GM04503 (cell line): ENCODE data around the gene SEMA4D.

Experiments used
- DNase-seq: peaks from one replicate; pipeline ENCODE4 v3.0.0-alpha.2; 2012; ENCODE audit warnings: low read depth

Gene SEMA4D

DNA sequence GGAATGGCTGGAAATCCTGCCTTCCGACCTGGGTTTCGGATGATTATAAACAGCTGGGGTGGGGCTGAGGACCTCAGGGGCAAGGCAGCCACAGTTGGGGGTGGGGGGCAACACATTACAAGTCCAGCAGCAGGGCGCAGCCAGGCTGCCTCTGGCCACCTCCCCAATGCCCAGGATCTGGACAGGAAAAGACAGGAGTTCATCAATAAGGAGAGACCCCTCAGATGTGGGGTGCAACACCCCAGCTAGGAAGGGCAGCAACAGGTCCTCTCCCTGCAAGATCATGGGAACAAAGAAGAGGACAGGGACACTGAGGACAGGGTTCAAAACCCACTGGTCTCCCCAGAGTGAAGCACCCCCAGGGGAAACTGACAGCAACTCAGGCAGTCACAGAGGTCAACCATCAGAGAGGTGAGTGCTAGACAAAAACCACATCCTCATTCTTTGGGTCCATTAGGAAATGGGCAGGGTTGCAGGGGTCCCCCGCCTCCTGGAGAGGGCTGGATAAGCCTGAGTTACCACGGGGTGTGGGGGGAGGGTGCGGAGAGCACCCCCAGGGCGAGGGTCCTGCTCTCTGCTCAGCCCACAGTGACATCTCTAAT, 33.5 kb downstream of the SEMA4D start:
- DNase-seq: no peak

DNA sequence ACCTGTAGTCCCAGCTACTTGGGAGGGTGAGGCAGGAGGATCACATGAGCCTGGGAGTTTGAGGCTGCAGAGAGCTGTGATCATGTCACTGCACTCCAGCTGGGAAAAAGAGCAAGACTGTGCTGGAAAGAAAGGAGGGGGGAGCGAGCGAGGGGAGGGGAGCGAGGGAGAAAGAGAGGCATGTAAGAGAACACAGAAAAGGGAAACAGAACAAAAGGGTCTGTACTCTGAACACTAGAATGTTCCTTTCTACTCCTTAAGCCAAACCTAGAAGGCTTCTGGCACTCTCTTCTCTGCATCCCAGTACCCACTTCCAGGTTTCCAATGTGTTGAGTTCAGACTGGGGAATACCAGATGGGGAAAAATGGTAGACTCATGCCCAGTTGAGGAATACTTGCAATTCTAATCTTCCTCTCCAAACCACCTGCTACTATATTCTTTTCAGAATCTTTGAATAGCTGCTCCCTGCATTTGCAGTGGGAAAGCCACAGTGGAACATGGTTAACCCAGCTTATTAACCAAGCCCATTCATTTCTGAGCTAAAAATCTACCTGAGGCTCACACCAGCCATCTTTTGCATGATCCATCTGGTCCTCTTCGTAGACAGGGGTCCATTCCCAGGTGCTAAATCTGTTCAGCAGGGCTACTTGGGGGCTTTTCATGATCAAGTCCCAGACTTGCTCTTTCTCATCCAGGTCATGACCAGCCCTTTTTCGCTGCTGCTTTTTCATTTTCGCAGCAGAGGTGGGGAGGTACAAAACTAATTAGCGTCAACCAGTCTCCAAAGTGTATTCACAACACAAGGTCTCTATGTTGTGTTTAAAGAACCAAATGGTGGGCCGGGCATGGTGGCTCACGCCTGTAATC, 34.9 kb downstream of the SEMA4D start:
- DNase-seq: no peak

DNA sequence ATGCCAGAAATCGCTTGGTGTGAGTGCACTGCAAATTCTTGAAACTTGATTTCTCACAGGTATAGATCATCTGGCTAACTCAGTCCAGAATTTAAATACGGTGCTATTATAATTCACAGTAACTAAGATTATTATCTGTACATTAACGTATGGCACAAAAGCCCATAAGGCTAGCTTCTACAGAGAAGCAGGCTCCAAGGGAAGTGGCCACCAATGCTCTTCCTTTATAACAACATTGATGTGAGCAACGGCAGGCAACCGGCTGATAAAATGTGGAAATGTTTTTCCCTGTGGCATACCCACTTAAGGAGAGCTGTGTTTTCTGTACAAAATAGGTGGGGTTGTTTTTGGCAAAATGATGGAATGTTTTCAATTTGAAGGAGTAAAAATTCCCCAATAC, 35.7 kb downstream of the SEMA4D start:
- no peak for DNase-seq

DNA sequence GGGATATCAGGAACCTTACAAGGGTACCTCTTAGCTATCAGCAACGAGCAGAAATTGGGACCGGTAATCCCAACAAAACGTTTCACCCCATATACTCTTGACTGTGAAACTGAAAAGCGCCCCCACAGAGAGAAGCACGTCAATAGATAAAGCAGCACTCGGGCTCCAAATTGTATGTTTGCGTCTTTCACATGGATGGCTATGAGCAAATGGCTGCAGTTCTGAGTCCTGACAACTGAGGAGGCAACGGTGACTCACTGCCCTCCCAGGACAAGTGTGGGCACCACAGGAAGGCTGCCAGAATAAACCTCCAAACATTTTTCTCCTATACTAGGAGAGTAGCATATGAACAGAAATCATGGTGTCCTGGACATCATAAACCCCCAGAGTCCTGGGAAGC, 36.6 kb downstream of the SEMA4D start:
- DNase-seq: no peak

DNA sequence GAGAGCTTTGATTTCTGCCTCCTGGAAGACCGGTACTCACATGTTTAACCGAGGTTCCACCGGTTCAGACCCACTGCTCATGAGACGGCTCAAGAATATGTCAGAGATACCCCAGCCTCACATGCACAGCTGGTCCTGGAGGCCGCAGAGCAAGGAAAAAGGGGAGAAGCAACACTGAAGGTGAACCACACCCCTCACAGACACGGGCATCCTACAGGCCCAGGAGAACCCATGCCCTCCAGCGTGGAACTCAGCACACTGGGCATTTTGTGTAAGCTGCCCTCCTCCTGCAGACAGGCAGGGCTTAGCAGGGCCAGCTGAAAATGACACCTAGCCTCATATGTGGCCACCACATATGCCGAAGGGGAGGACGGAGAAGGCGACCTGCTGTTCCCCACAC, 37.4 kb downstream of the SEMA4D start:
- DNase-seq: no peak

DNA sequence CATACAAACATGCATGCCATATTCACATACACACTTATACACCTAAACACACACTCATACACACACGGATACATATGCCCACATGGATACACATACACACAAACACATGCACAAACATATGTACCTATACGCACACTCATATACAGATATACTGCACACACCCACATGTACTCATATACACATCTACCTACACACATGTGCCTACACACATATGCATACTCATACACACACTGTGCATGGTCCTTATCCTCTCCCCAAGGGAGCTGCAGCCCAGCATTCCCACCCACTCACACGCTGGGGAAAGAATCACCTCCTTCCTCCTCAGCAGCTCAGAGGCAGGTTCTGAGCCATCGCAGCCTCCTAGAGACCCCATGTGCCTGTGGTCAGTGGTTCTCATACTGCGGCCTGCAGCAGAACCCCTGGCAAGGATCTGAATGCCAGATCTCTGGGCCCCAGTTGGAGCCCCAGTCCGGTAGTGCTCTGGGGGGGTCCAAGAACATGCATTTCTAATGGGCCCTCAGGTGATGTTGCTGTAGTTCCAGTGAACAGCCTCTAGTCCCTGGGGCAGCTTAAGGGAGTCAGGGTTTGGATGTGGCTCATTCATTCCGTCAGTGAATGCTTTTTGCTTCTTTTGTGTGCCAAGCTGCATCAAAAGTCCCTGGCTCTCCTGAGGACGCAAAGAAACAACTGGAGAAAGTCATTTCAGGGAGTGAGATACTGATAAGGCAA, 39.0 kb downstream of the SEMA4D start:
- no peak for DNase-seq

DNA sequence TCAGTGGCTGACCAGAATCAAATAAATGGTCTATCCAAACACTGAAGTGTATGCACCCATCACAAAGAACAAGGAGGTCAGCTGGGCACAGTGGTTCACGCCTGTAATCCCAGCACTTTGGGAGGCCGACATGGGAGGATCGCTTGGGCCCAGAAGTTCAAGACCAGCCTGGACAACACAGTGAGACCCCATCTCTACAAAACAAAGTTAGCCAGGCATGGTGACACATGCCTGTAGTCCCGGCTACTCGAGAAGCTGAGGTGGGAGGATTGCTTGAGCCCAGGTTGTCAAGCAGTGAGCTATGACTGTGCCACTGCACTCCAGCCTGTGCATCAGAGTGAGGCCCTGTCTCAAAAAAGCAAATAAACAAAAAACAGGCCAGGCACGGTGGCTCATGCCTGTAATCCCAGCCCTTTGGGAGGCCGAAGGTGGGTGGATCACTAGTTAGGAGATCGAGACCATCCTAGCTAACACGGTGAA, 40.5 kb downstream of the SEMA4D start:
- DNase-seq: no peak

DNA sequence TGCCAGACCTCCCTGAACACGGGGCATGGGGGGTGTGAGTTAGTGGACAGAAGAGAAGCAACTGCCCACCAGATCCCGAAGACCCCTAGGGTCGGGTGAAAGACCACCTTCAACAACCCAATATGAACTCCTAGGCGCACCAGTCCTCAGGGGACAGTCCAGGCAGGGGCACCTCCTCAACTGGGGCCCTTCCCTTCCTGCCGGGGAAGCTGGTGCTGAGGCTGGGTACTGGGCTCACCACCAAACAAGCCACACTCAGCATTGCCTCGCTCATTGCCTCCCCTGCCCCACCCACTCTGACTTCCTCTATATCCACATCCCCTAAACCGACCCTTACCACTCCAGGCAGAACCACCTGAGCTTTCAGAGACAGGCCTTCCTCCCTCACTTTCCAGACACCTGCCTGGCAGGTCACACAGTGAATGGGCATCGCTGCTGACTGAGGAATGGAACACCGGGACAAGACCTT, 42.5 kb downstream of the SEMA4D start:
- no peak for DNase-seq

DNA sequence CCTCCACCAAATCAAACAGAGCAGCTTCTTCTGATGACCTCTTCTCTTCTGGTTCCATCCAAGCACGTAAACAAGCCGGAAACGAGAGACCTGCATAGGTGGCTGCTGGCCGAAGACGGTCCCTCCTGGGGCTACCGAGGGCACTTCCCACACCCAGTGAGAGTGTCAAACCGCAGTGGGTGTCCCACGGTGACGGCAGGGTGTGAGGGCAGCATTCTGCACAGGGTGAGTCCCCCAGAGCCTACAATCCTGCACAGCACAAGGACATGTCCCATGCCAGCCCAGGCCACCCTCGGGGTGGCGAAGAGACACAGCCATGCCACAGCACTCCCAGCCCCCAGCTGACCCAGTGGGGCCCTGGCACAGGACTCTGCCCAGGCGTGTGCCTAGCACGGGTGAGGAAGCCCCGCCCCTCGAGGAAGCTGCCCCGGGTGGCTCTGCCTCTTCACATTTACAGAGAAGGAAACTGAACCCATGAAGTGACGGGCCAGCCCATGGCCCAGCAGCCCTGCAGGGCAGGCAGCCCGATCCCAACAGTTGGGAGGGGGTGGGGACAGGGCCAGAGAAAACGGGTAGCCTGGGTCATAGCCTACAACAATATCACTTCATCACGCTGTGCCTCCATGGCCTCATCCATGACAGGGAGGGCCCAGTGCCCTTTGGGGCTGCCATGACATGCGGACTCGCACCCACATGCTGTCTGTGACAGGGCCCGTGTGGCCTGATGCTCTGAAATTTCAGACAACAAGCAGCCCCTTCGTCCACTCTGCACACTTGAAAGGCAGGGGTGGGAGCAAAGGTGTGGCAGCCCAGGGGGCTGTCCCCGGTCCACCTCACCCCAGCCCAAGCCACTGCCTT, 43.2 kb downstream of the SEMA4D start:
- DNase-seq: no peak

DNA sequence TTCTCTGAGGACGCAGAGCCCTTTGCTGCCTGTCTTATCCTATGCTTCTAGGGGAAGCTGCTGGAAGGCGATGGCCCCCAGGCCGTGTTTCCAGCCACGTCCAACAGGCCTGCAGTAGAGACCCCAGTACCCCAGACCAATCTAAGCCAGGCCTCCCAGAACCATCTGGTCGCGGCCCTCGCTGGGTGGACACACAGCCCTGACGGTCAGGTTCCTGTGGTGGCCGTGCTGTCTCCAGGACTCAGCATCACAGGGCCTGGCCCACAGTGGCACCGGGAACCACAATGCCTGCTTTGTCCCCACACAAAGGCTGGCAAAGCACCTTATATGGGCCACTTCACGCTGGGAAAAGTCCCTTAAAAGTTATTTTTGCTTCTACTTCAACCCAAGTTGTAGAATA, 44.5 kb downstream of the SEMA4D start:
- no peak for DNase-seq

DNA sequence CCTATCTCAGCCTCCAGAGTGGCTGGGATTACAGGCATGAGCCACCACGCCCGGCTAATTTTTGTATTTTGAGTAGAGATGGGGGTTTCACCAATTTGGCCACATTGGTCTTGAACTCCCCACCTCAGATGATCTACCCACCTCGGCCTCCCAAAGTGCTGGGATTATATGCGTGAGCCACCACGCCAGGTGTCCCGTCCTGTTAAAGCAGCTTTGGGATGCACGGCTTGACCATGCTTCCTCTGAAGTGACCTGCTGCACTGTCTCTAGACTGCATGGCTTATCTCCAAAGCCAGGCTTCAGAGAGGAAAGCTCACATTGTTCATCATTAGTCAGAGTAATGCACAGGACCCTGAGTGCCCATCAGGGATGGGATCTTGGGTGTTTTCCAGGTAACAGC, 45.4 kb downstream of the SEMA4D start:
- DNase-seq: no peak

DNA sequence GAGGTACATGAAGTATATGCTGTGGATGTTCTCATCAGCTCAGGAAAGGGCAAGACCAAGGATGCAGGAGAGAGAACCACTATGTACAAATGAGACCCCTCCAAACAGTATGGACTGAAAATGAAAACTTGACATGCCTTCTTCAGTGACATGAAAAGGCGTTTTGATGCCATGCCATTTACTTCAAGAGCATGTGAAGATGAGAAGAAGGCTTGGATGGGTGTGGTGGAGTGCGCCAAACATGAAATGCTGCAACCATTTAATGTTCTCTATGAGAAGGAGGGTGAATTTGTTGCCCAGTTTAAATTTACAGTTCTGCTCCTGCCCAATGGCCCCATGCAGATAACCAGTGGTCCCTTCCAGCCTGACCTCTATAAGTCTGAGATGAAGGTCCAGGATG, 47.7 kb downstream of the SEMA4D start:
- no peak for DNase-seq

DNA sequence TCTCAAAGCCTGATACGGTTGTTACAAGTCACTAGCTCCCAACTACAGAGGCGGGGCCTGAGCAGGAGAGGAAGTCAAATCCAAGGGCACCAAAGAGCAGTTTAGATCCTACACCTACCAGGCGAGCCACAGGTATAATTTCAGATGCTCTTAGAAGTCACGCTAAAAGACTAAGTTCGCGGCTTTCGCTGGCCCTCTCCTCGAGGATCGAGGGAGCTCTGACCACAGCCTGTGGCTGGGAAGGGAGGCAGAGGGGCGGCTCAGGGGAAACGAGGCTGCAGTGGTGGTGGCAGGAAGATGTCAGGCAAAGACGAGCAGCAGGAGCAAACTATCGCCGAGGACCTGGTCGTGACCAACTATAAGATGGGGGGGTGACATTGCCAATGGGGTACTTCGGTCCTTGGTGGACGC, 48.6 kb downstream of the SEMA4D start:
- DNase-seq: no peak

DNA sequence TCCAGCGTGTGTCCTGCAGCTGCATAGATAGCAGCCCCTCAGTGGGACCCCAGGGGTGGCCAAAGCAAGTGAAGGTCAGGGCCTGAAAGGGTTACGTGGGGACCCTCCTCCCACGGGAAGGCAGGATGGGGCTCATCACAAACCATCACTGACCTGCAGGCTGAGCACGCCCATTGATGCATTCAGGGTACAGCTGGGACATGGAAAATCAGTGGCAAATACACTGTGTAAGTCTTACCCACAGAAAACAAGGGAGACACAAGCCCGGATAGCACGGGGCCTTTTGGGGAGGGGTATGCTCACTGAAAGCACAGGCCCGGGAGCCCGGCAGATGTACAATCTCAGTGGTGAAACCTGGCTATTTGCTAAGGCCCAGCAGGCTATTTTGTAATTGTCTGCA, 49.1 kb downstream of the SEMA4D start:
- no peak for DNase-seq

DNA sequence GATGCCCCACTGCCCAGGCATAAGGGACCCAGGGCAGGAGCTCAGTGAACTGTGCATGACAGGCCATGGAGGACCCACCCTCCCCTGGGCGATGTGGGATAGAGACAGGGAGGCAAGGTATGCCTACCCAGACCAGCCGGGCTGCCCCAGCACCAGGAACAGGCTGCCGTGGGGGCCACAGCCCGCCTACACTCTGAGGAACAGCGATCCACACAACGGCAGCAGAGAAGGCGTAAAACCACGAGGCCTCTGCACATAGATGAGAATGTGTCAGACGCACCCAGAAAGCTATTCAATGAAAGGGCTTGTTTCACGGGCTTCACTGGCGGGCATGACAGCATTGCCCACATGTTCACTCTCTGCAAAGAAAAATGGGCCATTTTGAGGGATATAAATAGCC, 49.5 kb downstream of the SEMA4D start:
- DNase-seq: no peak

DNA sequence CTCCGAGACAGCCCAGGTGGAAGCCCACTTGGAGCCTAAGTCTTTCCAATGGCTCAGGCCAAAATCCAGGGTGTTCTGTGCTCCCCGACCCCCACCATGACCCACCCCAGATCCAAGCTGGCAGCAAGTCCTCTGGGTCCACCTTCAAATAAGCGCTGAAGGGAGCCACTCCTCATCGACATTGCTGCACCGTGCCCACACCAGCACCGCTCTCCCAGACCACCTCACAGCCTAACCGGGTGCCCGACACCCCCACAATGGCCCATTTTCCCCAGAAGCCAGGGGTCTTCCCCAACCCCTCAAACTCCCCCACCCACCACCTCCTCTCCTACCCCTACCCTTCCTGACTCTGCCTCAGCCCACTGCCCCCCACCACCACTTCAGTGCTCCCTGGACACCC, 50.5 kb downstream of the SEMA4D start:
- DNase-seq: no peak

DNA sequence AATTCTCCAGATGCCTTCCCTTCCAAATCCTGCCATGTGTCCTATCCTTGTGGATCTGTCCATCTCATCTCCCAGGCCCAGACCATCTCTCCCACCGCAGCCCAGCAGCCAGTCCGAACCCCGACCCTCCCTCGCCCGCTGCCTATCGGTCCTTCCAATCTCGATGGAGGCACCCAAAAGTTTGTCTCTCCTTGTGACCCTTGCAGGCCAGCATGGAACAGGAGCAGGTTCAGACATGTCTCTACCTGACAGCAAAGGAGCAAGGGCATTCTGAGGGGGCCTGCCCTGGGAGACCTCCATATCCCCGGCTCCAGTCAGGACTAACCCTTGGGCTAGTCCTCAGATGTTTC, 51.0 kb downstream of the SEMA4D start:
- no peak for DNase-seq

DNA sequence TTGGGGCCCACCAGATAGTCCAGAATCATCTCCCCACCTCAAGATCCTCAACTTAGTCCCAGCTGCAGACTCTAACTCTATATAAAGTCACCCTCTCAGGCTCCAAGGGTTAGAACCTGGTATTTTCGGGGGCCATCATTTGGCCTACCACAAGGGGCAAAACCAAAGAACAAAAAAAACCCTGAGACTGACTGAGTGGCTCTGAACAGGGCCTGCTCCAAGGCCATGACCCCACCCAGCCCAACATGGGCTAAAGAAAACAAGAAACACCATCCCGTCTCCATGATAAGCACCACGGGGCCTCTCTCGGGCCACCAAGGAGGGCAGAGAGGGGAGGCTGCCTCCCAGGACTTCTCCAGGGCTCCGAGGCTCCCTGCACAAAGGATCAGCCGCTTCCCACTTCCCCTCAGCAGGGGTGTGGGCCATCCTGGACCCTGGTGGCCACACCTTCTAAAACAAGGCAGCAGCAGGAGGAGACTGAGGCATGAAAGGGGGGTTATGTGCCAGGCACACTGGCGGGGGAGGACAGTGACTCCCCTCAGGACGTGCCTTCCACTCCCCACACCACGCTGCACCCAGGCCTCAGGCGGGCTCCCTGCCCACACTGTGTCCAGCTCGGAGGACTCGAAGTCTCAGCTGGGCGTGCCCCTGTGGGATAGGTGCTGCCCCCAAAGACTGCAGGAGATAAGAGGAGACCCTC, 51.5 kb downstream of the SEMA4D start:
- DNase-seq: no peak

DNA sequence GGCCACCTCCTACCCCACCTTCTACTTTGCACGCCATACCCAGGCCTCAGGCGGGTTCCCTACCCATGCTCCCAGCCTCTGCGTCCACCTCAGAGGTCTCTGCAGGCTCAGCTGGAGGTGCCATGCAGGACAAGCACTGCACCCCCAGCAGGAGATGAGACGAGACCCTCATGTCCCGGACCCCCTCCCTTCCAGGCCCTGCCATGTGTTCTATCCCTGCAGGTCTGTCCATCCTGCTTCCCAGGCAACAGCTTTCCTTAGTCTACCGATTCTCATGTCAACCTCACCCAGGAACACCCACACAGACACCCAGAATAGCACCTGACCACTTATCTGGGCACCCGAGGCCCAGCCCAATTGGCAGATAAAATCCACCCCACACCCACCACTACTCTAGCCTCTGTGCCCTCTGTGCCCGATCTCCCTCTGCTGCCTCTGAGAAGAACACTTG, 52.1 kb downstream of the SEMA4D start:
- DNase-seq: no peak

DNA sequence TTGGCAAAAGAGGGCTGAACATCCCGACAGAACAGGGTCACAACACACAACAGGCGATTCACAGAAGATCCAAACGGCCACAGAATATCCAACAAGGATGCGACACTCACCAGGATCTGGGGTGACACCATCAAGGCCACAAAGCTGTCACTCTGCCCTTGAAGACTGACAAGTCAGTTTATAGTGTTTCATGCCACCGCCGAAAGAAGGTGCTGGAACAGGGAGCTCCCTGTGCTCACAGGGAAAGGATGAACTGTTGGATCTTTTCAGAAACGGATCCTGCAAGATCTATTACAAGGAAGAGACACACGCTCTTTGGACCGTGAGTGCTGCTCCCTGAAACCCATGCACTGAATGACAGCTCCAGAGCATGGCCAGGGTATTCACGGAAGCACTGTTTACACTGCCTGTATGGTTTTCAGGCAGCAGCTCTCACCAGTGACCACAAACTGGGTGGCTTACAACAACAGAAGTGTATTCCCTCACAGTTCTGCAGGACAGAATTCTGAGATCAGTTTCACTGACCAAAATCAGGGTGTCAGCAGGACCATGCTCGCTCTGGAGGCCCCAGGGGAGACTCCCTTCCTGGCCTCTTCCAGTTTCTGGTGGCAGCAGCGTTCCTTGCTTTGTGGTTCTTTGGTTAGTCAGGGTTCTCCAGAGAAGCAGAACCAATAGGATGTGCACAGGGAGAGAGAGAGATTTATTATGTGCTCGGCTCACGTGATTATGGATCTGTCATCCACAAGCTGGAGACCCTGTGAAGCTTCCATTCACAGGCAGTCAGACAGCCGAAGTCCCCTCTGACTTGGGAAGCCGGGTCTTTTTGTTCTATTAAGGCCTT, 52.8 kb downstream of the SEMA4D start:
- DNase-seq: no peak
